Stimulated activated CD8-positive, alpha-beta memory T cell treated with anti-CD3 and anti-CD28 coated beads, Interleukin-4, amount 100 ng/mL, for 48 hours (primary cell): ENCODE data around the gene ZNF140.
A peak's percentile ranks its signal among the peaks of the same experiment; 100 is the strongest.

ENCODE experiments used
- DNase-seq: peaks from one replicate; pipeline ENCODE4 v3.0.0-alpha.2; 2020

The ZNF140 gene

DNA sequence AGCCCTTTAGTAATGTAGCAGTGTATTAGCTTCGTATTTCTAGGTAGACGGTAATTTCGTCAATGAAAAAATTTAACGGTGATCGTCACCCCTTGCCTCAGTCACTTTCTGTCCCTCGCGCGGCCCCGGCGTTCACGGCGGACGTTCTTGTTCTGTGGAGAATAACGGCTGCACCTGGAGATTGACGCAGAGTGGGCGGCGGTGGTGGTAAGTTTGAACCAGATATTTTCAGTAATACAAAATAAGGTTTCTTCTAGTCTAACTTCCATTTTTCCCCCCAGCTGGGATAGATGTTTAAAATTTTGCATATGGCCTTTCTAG lies 50.0 kb downstream of the ZNF140 start:
- DNase-seq, result peak; percentile 56

DNA sequence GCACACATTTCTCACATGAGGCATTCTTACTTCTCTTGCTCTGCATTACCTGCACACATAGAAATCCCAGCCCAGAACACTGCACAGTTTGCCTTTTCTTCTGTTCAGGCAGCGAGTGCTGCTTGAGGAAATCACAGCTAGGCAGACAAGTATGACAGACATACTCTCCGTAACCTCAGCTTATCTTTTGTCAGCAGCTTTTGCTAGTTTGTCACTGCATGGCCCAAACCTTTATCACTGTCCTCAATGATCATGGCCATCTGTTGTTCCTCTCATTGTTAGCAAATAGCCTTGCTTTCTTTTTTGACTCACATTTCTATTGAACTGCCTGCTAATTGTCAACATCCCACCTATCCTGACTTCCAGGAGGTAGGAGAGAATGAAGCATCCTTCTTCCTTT lies 55.0 kb downstream of the ZNF140 start:
- DNase-seq, result no peak

DNA sequence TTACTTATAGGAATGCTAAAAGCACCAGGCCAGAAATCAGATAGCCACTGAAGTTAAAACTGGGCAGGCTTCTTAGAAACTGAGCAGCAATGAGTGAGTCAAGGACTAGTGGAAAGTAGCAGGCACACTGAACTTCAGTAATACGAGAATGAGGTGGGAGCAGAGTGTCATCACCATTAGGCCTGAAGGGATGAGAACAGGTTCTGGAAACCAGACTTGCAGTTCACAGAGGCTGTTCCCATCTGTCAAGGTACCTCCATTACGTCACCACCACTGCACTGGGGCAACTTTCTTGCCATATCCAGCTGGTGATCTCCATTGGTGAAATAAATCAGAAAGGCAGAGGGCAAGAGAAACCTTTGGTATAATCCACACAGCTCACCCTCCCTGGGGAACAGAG lies 65.3 kb downstream of the ZNF140 start:
- DNase-seq, result no peak

DNA sequence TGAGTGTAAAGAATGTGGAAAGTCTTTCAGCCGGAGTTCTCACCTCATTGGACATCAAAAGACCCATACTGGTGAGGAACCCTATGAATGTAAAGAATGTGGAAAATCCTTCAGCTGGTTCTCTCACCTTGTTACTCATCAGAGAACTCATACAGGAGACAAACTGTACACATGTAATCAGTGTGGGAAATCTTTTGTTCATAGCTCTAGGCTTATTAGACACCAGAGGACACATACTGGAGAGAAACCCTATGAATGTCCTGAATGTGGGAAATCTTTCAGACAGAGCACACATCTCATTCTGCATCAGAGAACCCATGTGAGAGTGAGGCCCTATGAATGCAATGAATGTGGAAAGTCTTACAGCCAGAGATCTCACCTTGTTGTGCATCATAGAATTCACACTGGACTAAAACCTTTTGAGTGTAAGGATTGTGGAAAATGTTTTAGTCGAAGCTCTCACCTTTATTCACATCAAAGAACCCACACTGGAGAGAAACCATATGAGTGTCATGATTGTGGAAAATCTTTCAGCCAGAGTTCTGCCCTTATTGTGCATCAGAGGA lies 75.5 kb downstream of the ZNF140 start:
- no peak for DNase-seq
